SK-N-SH treated with all-trans-retinoic acid at 6 μM for 48 hours (cell line): ENCODE measurements around the gene SNED1.

Source experiments
- ATAC-seq: fragments of 200-7000 bp; cut with Tn5 transposase; 3 replicates; pipeline ENCODE4 v1.9.1; 2020; ENCODE audit warnings: mild to moderate bottlenecking, moderate library complexity
- BACH2 ChIP-seq: fragments of 250-450 bp; sonication (Bioruptor Pico); IDR thresholded peaks from 2 replicates; pipeline ENCODE4 v1.9.0; 2021; ENCODE audit warnings: mild to moderate bottlenecking, borderline replicate concordance
- CSDC2 ChIP-seq: fragments of 250-450 bp; sonication (Bioruptor Pico); IDR thresholded peaks from 2 replicates; pipeline ENCODE4 v1.5.0; 2020; ENCODE audit warnings: mild to moderate bottlenecking, moderate library complexity
- ESRRG ChIP-seq: fragments of 250-450 bp; sonication (Bioruptor Pico); IDR thresholded peaks from 2 replicates; pipeline ENCODE4 v1.6.1; 2021; ENCODE audit warnings: mild to moderate bottlenecking
- GLIS3 ChIP-seq: fragments of 250-450 bp; sonication (Bioruptor Pico); IDR thresholded peaks from 2 replicates; pipeline ENCODE4 v1.5.0; 2020; ENCODE audit warnings: mild to moderate bottlenecking, moderate library complexity
- ISL1 ChIP-seq: fragments of 250-450 bp; sonication (Bioruptor Pico); IDR thresholded peaks from 2 replicates; pipeline ENCODE4 v2.1.2; 2022; ENCODE audit warnings: mild to moderate bottlenecking, moderate library complexity
- OSR1 ChIP-seq: fragments of 250-450 bp; sonication (Bioruptor Pico); IDR thresholded peaks from 2 replicates; pipeline ENCODE4 v1.8.0; 2022; ENCODE audit warnings: moderate library complexity, mild to moderate bottlenecking, inconsistent platforms
- PPARA ChIP-seq: fragments of 250-450 bp; sonication (Bioruptor Pico); IDR thresholded peaks from 2 replicates; pipeline ENCODE4 v1.5.0; 2020; ENCODE audit warnings: mild to moderate bottlenecking, borderline replicate concordance
- RARB ChIP-seq: fragments of 250-450 bp; sonication (Bioruptor Pico); IDR thresholded peaks from 2 replicates; pipeline ENCODE4 v1.8.0; 2021; ENCODE audit warnings: mild to moderate bottlenecking, moderate library complexity
- SNAI2 ChIP-seq: fragments of 250-450 bp; sonication (Bioruptor Pico); IDR thresholded peaks from 2 replicates; pipeline ENCODE4 v1.5.0; 2020; ENCODE audit warnings: mild to moderate bottlenecking, moderate library complexity
- TCF4 ChIP-seq: fragments of 250-450 bp; sonication (Bioruptor Pico); IDR thresholded peaks from 2 replicates; pipeline ENCODE4 v1.8.0; 2021; ENCODE audit warnings: mild to moderate bottlenecking, moderate library complexity, borderline replicate concordance
- TOX ChIP-seq: fragments of 250-450 bp; sonication (Bioruptor Pico); IDR thresholded peaks from 2 replicates; pipeline ENCODE4 v1.8.0; 2021; ENCODE audit warnings: mild to moderate bottlenecking, moderate library complexity, borderline replicate concordance
- ZC3H10 ChIP-seq: fragments of 250-450 bp; sonication (Bioruptor Pico); IDR thresholded peaks from 2 replicates; pipeline ENCODE4 v1.5.1; 2021; ENCODE audit warnings: mild to moderate bottlenecking, moderate library complexity
- ZFP3 ChIP-seq: fragments of 250-450 bp; sonication (Bioruptor Pico); IDR thresholded peaks from 2 replicates; pipeline ENCODE4 v1.5.0; 2020; ENCODE audit warnings: mild to moderate bottlenecking, moderate library complexity
- ZFP30 ChIP-seq: fragments of 450-650 bp; formaldehyde crosslinking; IDR thresholded peaks from 2 replicates; pipeline ENCODE4 v1.5.0; 2022; ENCODE audit warnings: mild to moderate bottlenecking, moderate library complexity
- ZNF70 ChIP-seq: fragments of 450-650 bp; formaldehyde crosslinking; IDR thresholded peaks from 2 replicates; pipeline ENCODE4 v1.5.0; 2020; ENCODE audit warnings: mild to moderate bottlenecking, moderate library complexity
- ZNF8 ChIP-seq: fragments of 450-650 bp; formaldehyde crosslinking; IDR thresholded peaks from 2 replicates; pipeline ENCODE4 v1.5.0; 2020; ENCODE audit warnings: mild to moderate bottlenecking, moderate library complexity
- TF ChIP-seq, protein P1 (sequence below): fragments of 250-450 bp; sonication (Bioruptor Pico); IDR thresholded peaks from 2 replicates; pipeline ENCODE4 v1.5.0; 2020; ENCODE audit warnings: mild to moderate bottlenecking, moderate library complexity
- TF ChIP-seq, protein P2 (sequence below): fragments of 250-450 bp; sonication (Bioruptor Pico); IDR thresholded peaks from 2 replicates; pipeline ENCODE4 v1.8.0; 2020; ENCODE audit warnings: mild to moderate bottlenecking, moderate library complexity, borderline replicate concordance
- TF ChIP-seq, protein P3 (sequence below): fragments of 250-450 bp; sonication (Bioruptor Pico); IDR thresholded peaks from 2 replicates; pipeline ENCODE4 v1.8.0; 2021; ENCODE audit warnings: low read depth, mild to moderate bottlenecking, moderate library complexity, borderline replicate concordance
- TF ChIP-seq, protein P4 (sequence below): fragments of 250-450 bp; sonication (Bioruptor Pico); IDR thresholded peaks from 2 replicates; pipeline ENCODE4 v1.5.1; 2021; ENCODE audit warnings: mild to moderate bottlenecking, moderate library complexity
- TF ChIP-seq, protein P5 (sequence below): fragments of 250-450 bp; sonication (Bioruptor Pico); IDR thresholded peaks from 2 replicates; pipeline ENCODE4 v1.5.1; 2020; ENCODE audit warnings: low read depth, mild to moderate bottlenecking, moderate library complexity

Gene SNED1

DNA sequence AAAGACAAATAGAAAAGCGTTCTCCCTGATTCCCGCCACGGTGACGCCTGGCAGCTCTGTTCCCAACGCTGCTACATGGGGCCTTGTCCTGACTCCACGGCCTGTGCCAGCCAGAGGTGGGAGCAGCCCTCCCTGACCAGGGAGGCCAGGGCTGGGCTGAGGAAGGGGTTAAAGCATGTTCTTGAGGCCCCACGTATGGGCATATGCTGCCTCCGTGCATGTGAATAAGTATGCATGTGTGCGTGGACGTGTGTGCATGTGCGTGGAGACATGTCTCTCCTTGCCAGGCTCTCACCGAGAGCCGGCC, 1.6 kb upstream of the SNED1 start:
- TF ChIP-seq TOX (CRISPR knock-in tag) (no peak), ESRRG (no peak), TCF4 (CRISPR knock-in tag) (no peak), BACH2 (CRISPR knock-in tag) (no peak), CSDC2 (no peak), SNAI2 (CRISPR knock-in tag) (no peak), ZFP3 (CRISPR knock-in tag) (no peak), PPARA (no peak), ZFP30 (CRISPR knock-in tag) (no peak), ZNF70 (CRISPR knock-in tag) (no peak), RARB (CRISPR knock-in tag) (no peak), GLIS3 (CRISPR knock-in tag) (no peak), OSR1 (CRISPR knock-in tag) (no peak)
- TF ChIP-seq, protein P1, sequence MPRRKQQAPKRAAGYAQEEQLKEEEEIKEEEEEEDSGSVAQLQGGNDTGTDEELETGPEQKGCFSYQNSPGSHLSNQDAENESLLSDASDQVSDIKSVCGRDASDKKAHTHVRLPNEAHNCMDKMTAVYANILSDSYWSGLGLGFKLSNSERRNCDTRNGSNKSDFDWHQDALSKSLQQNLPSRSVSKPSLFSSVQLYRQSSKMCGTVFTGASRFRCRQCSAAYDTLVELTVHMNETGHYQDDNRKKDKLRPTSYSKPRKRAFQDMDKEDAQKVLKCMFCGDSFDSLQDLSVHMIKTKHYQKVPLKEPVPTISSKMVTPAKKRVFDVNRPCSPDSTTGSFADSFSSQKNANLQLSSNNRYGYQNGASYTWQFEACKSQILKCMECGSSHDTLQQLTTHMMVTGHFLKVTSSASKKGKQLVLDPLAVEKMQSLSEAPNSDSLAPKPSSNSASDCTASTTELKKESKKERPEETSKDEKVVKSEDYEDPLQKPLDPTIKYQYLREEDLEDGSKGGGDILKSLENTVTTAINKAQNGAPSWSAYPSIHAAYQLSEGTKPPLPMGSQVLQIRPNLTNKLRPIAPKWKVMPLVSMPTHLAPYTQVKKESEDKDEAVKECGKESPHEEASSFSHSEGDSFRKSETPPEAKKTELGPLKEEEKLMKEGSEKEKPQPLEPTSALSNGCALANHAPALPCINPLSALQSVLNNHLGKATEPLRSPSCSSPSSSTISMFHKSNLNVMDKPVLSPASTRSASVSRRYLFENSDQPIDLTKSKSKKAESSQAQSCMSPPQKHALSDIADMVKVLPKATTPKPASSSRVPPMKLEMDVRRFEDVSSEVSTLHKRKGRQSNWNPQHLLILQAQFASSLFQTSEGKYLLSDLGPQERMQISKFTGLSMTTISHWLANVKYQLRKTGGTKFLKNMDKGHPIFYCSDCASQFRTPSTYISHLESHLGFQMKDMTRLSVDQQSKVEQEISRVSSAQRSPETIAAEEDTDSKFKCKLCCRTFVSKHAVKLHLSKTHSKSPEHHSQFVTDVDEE (CRISPR knock-in tag): no peak
- TF ChIP-seq, protein P2, sequence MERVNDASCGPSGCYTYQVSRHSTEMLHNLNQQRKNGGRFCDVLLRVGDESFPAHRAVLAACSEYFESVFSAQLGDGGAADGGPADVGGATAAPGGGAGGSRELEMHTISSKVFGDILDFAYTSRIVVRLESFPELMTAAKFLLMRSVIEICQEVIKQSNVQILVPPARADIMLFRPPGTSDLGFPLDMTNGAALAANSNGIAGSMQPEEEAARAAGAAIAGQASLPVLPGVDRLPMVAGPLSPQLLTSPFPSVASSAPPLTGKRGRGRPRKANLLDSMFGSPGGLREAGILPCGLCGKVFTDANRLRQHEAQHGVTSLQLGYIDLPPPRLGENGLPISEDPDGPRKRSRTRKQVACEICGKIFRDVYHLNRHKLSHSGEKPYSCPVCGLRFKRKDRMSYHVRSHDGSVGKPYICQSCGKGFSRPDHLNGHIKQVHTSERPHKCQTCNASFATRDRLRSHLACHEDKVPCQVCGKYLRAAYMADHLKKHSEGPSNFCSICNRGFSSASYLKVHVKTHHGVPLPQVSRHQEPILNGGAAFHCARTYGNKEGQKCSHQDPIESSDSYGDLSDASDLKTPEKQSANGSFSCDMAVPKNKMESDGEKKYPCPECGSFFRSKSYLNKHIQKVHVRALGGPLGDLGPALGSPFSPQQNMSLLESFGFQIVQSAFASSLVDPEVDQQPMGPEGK (CRISPR knock-in tag): no peak
- TF ChIP-seq, protein P3, sequence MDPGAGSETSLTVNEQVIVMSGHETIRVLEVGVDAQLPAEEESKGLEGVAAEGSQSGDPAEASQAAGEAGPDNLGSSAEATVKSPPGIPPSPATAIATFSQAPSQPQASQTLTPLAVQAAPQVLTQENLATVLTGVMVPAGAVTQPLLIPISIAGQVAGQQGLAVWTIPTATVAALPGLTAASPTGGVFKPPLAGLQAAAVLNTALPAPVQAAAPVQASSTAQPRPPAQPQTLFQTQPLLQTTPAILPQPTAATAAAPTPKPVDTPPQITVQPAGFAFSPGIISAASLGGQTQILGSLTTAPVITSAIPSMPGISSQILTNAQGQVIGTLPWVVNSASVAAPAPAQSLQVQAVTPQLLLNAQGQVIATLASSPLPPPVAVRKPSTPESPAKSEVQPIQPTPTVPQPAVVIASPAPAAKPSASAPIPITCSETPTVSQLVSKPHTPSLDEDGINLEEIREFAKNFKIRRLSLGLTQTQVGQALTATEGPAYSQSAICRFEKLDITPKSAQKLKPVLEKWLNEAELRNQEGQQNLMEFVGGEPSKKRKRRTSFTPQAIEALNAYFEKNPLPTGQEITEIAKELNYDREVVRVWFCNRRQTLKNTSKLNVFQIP (CRISPR knock-in tag): no peak
- TF ChIP-seq, protein P4, sequence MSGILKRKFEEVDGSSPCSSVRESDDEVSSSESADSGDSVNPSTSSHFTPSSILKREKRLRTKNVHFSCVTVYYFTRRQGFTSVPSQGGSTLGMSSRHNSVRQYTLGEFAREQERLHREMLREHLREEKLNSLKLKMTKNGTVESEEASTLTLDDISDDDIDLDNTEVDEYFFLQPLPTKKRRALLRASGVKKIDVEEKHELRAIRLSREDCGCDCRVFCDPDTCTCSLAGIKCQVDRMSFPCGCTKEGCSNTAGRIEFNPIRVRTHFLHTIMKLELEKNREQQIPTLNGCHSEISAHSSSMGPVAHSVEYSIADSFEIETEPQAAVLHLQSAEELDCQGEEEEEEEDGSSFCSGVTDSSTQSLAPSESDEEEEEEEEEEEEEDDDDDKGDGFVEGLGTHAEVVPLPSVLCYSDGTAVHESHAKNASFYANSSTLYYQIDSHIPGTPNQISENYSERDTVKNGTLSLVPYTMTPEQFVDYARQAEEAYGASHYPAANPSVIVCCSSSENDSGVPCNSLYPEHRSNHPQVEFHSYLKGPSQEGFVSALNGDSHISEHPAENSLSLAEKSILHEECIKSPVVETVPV (CRISPR knock-in tag): no peak
- TF ChIP-seq, all 23 proteins: peak for 0
- no peak for ATAC-seq

DNA sequence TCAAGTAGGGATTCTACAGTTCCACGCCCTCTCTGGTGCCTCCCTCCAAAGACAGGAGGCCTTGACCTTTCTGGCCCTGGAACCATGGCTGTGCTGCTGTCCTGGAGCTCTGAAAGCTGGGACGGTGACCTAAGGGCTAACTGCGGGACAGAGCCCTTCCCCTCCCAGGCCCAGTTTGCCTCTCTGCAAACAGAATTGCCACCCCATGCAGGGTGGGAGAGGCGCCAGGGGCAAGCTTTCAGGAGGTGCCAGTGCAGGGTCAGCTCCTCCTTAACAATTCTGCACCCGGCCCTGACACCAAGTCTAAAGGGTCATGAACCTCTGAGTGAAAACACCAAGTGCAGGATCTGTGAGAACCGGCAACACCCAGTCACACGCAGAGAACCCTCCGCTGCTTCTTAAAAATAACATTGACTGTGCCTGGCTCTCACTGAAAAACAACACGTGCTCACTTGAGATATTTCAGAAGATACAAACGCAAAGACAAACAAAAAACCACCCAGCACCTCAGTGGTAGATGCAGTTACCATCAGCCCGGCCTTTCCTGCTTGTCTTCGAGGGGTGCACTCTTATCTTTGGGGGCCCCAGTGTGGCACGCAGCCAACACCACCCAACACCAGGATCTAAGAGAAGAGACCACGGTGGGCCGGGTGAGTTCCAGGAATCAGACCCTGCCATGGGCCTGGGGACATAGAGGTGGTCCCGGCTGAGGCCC, 1.1 kb upstream of the SNED1 start:
- TF ChIP-seq ZFP30 (CRISPR knock-in tag) (no peak), ZFP3 (CRISPR knock-in tag) (no peak), SNAI2 (CRISPR knock-in tag) (no peak), GLIS3 (CRISPR knock-in tag) (no peak), PPARA (no peak)
- TF ChIP-seq, protein P4 (CRISPR knock-in tag): no peak
- TF ChIP-seq, all 23 proteins: peak for 0
- no peak for ATAC-seq

DNA sequence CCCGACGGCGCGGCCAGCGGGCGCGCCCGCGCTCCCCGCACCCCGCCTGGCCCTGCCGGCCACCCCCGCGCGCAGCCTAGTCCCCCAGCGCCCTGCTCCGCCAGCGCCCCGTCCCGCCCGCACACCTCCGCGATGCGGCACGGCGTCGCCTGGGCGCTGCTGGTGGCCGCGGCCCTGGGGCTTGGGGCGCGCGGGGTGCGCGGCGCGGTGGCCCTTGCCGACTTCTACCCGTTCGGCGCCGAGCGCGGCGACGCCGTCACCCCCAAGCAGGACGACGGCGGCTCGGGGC, 232 bp downstream of the SNED1 start:
- no peak for ATAC-seq
- TF ChIP-seq, protein P2 (CRISPR knock-in tag): no peak
- TF ChIP-seq ZNF8 (CRISPR knock-in tag): no peak
- TF ChIP-seq, protein P1 (CRISPR knock-in tag): no peak
- no peak for TF ChIP-seq RARB (CRISPR knock-in tag)
- no peak for TF ChIP-seq OSR1 (CRISPR knock-in tag)
- TF ChIP-seq PPARA: no peak
- TF ChIP-seq, protein P5, sequence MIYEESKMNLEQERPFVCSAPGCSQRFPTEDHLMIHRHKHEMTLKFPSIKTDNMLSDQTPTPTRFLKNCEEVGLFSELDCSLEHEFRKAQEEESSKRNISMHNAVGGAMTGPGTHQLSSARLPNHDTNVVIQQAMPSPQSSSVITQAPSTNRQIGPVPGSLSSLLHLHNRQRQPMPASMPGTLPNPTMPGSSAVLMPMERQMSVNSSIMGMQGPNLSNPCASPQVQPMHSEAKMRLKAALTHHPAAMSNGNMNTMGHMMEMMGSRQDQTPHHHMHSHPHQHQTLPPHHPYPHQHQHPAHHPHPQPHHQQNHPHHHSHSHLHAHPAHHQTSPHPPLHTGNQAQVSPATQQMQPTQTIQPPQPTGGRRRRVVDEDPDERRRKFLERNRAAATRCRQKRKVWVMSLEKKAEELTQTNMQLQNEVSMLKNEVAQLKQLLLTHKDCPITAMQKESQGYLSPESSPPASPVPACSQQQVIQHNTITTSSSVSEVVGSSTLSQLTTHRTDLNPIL (CRISPR knock-in tag): no peak
- TF ChIP-seq TCF4 (CRISPR knock-in tag): no peak
- TF ChIP-seq TOX (CRISPR knock-in tag): no peak
- no peak for TF ChIP-seq CSDC2
- no peak for TF ChIP-seq ZFP30 (CRISPR knock-in tag)
- no peak for TF ChIP-seq ZFP3 (CRISPR knock-in tag)
- no peak for TF ChIP-seq ZC3H10 (CRISPR knock-in tag)
- no peak for TF ChIP-seq ISL1 (CRISPR knock-in tag)
- TF ChIP-seq ZNF70 (CRISPR knock-in tag): no peak
